Heart left ventricle (tissue), 13 donors: ENCODE data around the gene ETS2.

Experiments used
- CTCF ChIP-seq, 12 donors: fragments of 200-600 bp; sonication (generic) in 4 of 12; IDR thresholded peaks; one replicate each; pipeline versions ENCODE4 v1.5.0 to v1.8.0; 2018 to 2022; ENCODE audit warnings: antibody characterized with exemption in 12 of 12, mild to moderate bottlenecking in 5 of 12
- POLR2A ChIP-seq, 2 donors: fragments of 450-650 bp; IDR thresholded peaks; one replicate each; pipeline ENCODE4 v1.6.1; 2017; ENCODE audit warnings: antibody characterized with exemption in 2 of 2, mild to moderate bottlenecking in 2 of 2, moderate library complexity in 2 of 2
- donor health status: ischemic (EF 13 %, LVEDD 7.1; RV severe dilation, severe dysfunction).
- donor health status: DM: no; HTN: yes; CAD: no.
- donor health status: DM: no; HTN: no; CAD: no.
- donor health status: ischemic (EF 25% LVEDD 6.9; RV normal size, moderate dysfunction).
- donor health status: ischemic (EF 25% LVEDD 5.7; RV mildly dilated, moderate dysfunction).
- donor health status: ischemic (EF 35%, LVEDD 5.7; RV mildly dilated, moderate dysfunction).
- donor health status: nonischemic (EF 11% LVEDD 7.7; RV severe dilation, severe dysfunction).
- donor health status: DM: yes; HTN: yes; CAD: no.
- donor health status: PGD.
- donor health status: ischemic (EF 29% LVEDD 5.4; RV normal size, mild dysfunction).
- donor health status: nonischemic (EF 23%, LVEDD 6.1; RV moderate dilation, normal function).

- TF ChIP-seq POLR2A (IDR thresholded peaks at IDR 0.05) (no peak), CTCF (IDR thresholded peaks at IDR 0.05) (no peak)
Measured at GRCh38 chr21:38806942-38807284, 1.2 kb downstream of the ETS2 start.
